ENCODE results near the gene HSPA4. TPM values are rescaled to one million over a fixed set of nuclear protein-coding genes. Genes with fewer than 3 reads are reported as not detected.

HSPA4 gene
- total RNA-seq, 4 donors from 2014 or later = 43.3 to 81.7 (median 61.5) TPM

GRCh38 chr5:133147815-133148567, 96.2 kb downstream of the HSPA4 start:
- ATAC-seq (ENCODE audit: low FRiP score) (no peak), DNase-seq (ENCODE audit: low spot score) (no peak)
- no peak for TF ChIP-seq CTCF (IDR thresholded peaks at IDR 0.05)

- no peak for ATAC-seq (ENCODE audit: low FRiP score)
- no peak for DNase-seq (ENCODE audit: low spot score)
- TF ChIP-seq CTCF (IDR thresholded peaks at IDR 0.05) = no peak
Observed at GRCh38 chr5:133149345-133149744, 97.5 kb downstream of the HSPA4 start.

GRCh38 chr5:133150909-133151544, 99.2 kb downstream of the HSPA4 start:
- no peak for TF ChIP-seq CTCF (IDR thresholded peaks at IDR 0.05)
- DNase-seq (ENCODE audit: low spot score) = no peak

GRCh38 chr5:133154274-133155075, 102.7 kb downstream of the HSPA4 start:
- no peak for ATAC-seq (ENCODE audit: low FRiP score)
- no peak for DNase-seq (ENCODE audit: low spot score)
- TF ChIP-seq CTCF (IDR thresholded peaks at IDR 0.05) = no peak

More at GRCh38 chr5:133150909-133151544, 99.2 kb downstream of the HSPA4 start:
- no peak for ATAC-seq (ENCODE audit: low FRiP score)

GRCh38 chr5:133155326-133155969, 103.6 kb downstream of the HSPA4 start:
- DNase-seq (ENCODE audit: low spot score) (no peak), ATAC-seq (ENCODE audit: low FRiP score) (no peak)
- no peak for TF ChIP-seq CTCF (IDR thresholded peaks at IDR 0.05)

Small RNA genes within 50 kb of the gene (small RNA-seq; reads per million reads assigned to genes)
- gene AC113410.1 = not detected
- gene AC113410.3 = not detected

Other genes with a start within 250 kb of the HSPA4 start
- gene SOWAHA, start 238.7 kb upstream of the HSPA4 start, total RNA-seq = under 1 TPM in 2 of 4 donors, not detected in 2; 0.13 to 0.28 TPM
- 10 to 100 TPM in 2 of 4 donors, 1 to 10 TPM in 2; 7.0 to 17.0 (median 9.1) TPM for gene SHROOM1, start 221.4 kb upstream of the HSPA4 start, total RNA-seq
- gene GDF9, start 185.5 kb upstream of the HSPA4 start, total RNA-seq = 1 to 10 TPM in 1 of 4 donors, under 1 TPM in 2, not detected in 1; 0.24 to 1.3 (median 0.31) TPM
- 100 to 1,000 TPM in 3 of 4 donors, 10 to 100 TPM in 1; 89.7 to 173 (median 115) TPM for gene UQCRQ, start 185.4 kb upstream of the HSPA4 start, total RNA-seq
- 1 to 10 TPM in 3 of 4 donors, under 1 TPM in 1; 0.84 to 2.3 (median 1.4) TPM for gene LEAP2, start 178.3 kb upstream of the HSPA4 start, total RNA-seq
- 100 to 1,000 TPM in 2 of 4 donors, 10 to 100 TPM in 2; 52.8 to 118 (median 87.5) TPM for gene AFF4, start 88.4 kb upstream of the HSPA4 start, total RNA-seq
- 10 to 100 TPM; 13.8 to 21.4 (median 16.9) TPM for gene ZCCHC10, start 25.5 kb upstream of the HSPA4 start, total RNA-seq

Data from omental fat pad (tissue), 4 donors.